SK-N-SH (cell line): Measurements from ENCODE around the gene PAMR1. TPM values are rescaled to one million over a fixed set of nuclear protein-coding genes. Genes with fewer than 3 reads are reported as not detected.

ENCODE experiments used
- CTCF ChIA-PET: fragments of 300-600, 350-600 bp; formaldehyde crosslinking; extraction: SDS; loops from one replicate; lab custom pipeline; 2021; lab: Yijun Ruan, JAX
- POLR2A ChIA-PET: fragments of 350-600 bp; sonication (Branson Sonifier 250); formaldehyde crosslinking; extraction: SDS; loops from one replicate; lab custom pipeline; 2020; ENCODE audit warnings: antibody characterized with exemption, inconsistent platforms; lab: Yijun Ruan, JAX
- DNase-seq: peaks from one replicate; pipeline ENCODE4 v3.0.0; 2012
- H2AFZ ChIP-seq: fragments of 200-600 bp; sonication (generic); 2 replicates; pipeline ENCODE4 v1.8.1; 2016; ENCODE audit warnings: antibody characterized with exemption, mild to moderate bottlenecking, low read depth
- H3F3A ChIP-seq: fragments of 200-600 bp; sonication (generic); replicated peaks from 2 replicates; pipeline ENCODE3; 2016; ENCODE audit warnings: antibody characterized with exemption, mild to moderate bottlenecking; ENCODE audit not compliant: insufficient read depth
- H3K27ac ChIP-seq, 2 experiments: fragments of 200-500 bp in 1 of 2; fragments of 200-600 bp in 1 of 2; sonication (Bioruptor generic) in 1 of 2; sonication (generic), shearing (Covaris generic) in 1 of 2; 2 replicates each; pipeline versions ENCODE4 v1.5.1 to v1.6.1; 2014 to 2016; ENCODE audit warnings: low read depth in 2 of 2, inconsistent platforms in 1 of 2, low read length in 1 of 2, mild to moderate bottlenecking in 1 of 2, mixed read lengths in 1 of 2
- H3K27me3 ChIP-seq: fragments of 200-600 bp; sonication (generic), shearing (Covaris generic); 2 replicates; pipeline ENCODE4 v1.6.1; 2016; ENCODE audit warnings: mixed run types; ENCODE audit not compliant: insufficient read depth
- H3K36me3 ChIP-seq, 2 experiments: fragments of 200-500 bp in 1 of 2; fragments of 200-600 bp in 1 of 2; sonication (Bioruptor generic) in 1 of 2; sonication (generic) in 1 of 2; replicated peaks in 1 of 2; 2 replicates each; pipeline versions ENCODE3 to v1.5.1; 2014 to 2016; ENCODE audit warnings: low read length in 1 of 2, mild to moderate bottlenecking in 1 of 2; ENCODE audit not compliant: insufficient read depth in 2 of 2, control insufficient read depth in 1 of 2
- H3K4me1 ChIP-seq, 2 experiments: fragments of 200-500 bp in 1 of 2; fragments of 200-600 bp in 1 of 2; sonication (Bioruptor generic) in 1 of 2; sonication (generic), shearing (Covaris generic) in 1 of 2; 2 replicates each; pipeline versions ENCODE4 v1.5.1 to v1.6.1; 2014 to 2016; ENCODE audit warnings: low read depth in 1 of 2, low read length in 1 of 2, mixed run types in 1 of 2; ENCODE audit not compliant: insufficient read depth in 2 of 2, control insufficient read depth in 1 of 2
- H3K4me2 ChIP-seq: fragments of 200-600 bp; sonication (generic), shearing (Covaris generic); 2 replicates; pipeline ENCODE4 v1.6.1; 2017; ENCODE audit warnings: mixed run types
- H3K4me3 ChIP-seq, 2 experiments: fragments of 200-500 bp in 1 of 2; fragments of 200-600 bp in 1 of 2; sonication (Bioruptor generic) in 1 of 2; sonication (generic), shearing (Covaris generic) in 1 of 2; 2 replicates each; pipeline versions ENCODE4 v1.5.1 to v1.8.1; 2014 to 2016; ENCODE audit warnings: low read depth in 2 of 2, inconsistent platforms in 1 of 2, low read length in 1 of 2, mild to moderate bottlenecking in 1 of 2, mixed read lengths in 1 of 2, moderate library complexity in 1 of 2
- H3K79me2 ChIP-seq: fragments of 200-600 bp; sonication (generic); 2 replicates; pipeline ENCODE4 v1.8.1; 2017; ENCODE audit warnings: mild to moderate bottlenecking; ENCODE audit not compliant: insufficient read depth
- H3K9ac ChIP-seq: fragments of 200-600 bp; sonication (generic); 2 replicates; pipeline ENCODE4 v1.6.1; 2017; ENCODE audit warnings: mixed run types
- H3K9me2 ChIP-seq: fragments of 200-600 bp; sonication (generic); 2 replicates; pipeline ENCODE4 v1.6.1; 2017; ENCODE audit warnings: mixed run types
- H3K9me3 ChIP-seq: fragments of 200-600 bp; sonication (generic); 2 replicates; pipeline ENCODE4 v1.6.1; 2017; ENCODE audit warnings: mixed run types, mild to moderate bottlenecking, moderate library complexity
- H4K20me1 ChIP-seq: fragments of 200-600 bp; sonication (generic); 2 replicates; pipeline ENCODE4 v1.6.1; 2017; ENCODE audit warnings: mild to moderate bottlenecking, mixed run types; ENCODE audit not compliant: insufficient read depth
- EP300 ChIP-seq, 2 experiments: IDR thresholded peaks; 2 replicates each; pipeline versions ENCODE4 v1.4.0 to v1.6.1; 2012; ENCODE audit warnings: borderline replicate concordance in 1 of 2, low read depth in 1 of 2, low read length in 1 of 2
- EZH2phosphoT487 ChIP-seq: fragments of 200-600 bp; sonication (generic); IDR thresholded peaks from 2 replicates; pipeline ENCODE4 v1.6.1; 2017; ENCODE audit warnings: low read depth, mixed run types, mild to moderate bottlenecking, antibody characterized with exemption, moderate library complexity, borderline replicate concordance
- FOSL2 ChIP-seq: IDR thresholded peaks from 2 replicates; pipeline ENCODE4 v1.4.0; 2012; ENCODE audit warnings: low read depth, mild to moderate bottlenecking, moderate library complexity, borderline replicate concordance
- FOXM1 ChIP-seq: IDR thresholded peaks from 2 replicates; pipeline ENCODE4 v1.4.0; 2012; ENCODE audit warnings: low read depth, mild to moderate bottlenecking
- JUND ChIP-seq: IDR thresholded peaks from 2 replicates; pipeline ENCODE4 v1.4.0; 2012
- PBX3 ChIP-seq: IDR thresholded peaks from 2 replicates; pipeline ENCODE4; 2012
- POLR2AphosphoS5 ChIP-seq: IDR thresholded peaks from 2 replicates; pipeline ENCODE4 v1.6.1; 2012; ENCODE audit warnings: low read depth, low read length
- RXRA ChIP-seq: IDR thresholded peaks from 2 replicates; pipeline ENCODE4 v1.4.0; 2012; ENCODE audit warnings: low read depth, mild to moderate bottlenecking, borderline replicate concordance
- SMC3 ChIP-seq: IDR thresholded peaks from 2 replicates; pipeline ENCODE4 v1.6.1; 2012; ENCODE audit warnings: low read depth, low read length, improper control_type of control experiment
- TCF12 ChIP-seq: IDR thresholded peaks from 2 replicates; pipeline ENCODE4 v1.4.0; 2012
- TEAD4 ChIP-seq: IDR thresholded peaks from 2 replicates; pipeline ENCODE4 v1.4.0; 2012; ENCODE audit warnings: mild to moderate bottlenecking, borderline replicate concordance; ENCODE audit not compliant: insufficient read depth
- WGBS: methylation state at CpG from one replicate; pipeline ENCODE4 v1.1.6; 2017; ENCODE audit warnings: low lambda C conversion rate; 5-methylcytosine and 5-hydroxymethylcytosine counted together
- polyA plus RNA-seq, 3 experiments: library from polyadenylated mRNA; depleted of rRNA; stranded (reverse); fragments of >200 nt; gene quantifications; 2 replicates each; pipeline ENCODE4 v1.2.3, GENCODE V29; 2012
- TF ChIP-seq, protein P1 (sequence below): fragments of 200-600 bp; sonication (generic); IDR thresholded peaks from 2 replicates; pipeline ENCODE4 v1.6.1; 2017; ENCODE audit warnings: antibody characterized with exemption, mild to moderate bottlenecking, moderate library complexity

The PAMR1 gene
- polyA plus RNA-seq, 1 of the 3 experiments (the other 2 are of a cell fraction) = 0.31 TPM

- TF ChIP-seq, protein P1, sequence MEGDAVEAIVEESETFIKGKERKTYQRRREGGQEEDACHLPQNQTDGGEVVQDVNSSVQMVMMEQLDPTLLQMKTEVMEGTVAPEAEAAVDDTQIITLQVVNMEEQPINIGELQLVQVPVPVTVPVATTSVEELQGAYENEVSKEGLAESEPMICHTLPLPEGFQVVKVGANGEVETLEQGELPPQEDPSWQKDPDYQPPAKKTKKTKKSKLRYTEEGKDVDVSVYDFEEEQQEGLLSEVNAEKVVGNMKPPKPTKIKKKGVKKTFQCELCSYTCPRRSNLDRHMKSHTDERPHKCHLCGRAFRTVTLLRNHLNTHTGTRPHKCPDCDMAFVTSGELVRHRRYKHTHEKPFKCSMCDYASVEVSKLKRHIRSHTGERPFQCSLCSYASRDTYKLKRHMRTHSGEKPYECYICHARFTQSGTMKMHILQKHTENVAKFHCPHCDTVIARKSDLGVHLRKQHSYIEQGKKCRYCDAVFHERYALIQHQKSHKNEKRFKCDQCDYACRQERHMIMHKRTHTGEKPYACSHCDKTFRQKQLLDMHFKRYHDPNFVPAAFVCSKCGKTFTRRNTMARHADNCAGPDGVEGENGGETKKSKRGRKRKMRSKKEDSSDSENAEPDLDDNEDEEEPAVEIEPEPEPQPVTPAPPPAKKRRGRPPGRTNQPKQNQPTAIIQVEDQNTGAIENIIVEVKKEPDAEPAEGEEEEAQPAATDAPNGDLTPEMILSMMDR = peak; percentile 65
- TF ChIP-seq TCF12 = no peak
- TF ChIP-seq RXRA = no peak
- TF ChIP-seq SMC3 = peak; percentile 54
- no peak for TF ChIP-seq POLR2AphosphoS5
These were observed 138.1 kb downstream of the PAMR1 start (continued) for GRCh38 chr11:35387111-35387982.

DNA sequence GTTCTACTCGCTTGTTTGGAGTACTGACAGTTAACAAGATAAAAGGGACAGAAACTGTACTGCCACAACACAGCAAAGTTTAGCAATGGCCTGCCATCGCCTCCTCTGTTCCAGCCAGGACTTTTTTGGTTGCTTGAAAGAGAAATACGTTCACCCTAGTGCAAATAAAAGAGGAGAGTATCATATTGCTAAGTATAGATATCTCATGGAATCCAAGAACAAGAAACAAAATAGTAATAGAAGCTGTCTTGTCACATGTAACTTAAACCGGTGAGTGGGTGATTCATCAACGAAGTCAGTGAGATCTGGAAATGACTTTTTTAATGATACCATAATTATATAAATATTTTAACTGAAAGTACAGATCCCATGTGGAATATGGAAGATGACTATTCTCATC is 141.5 kb downstream of the PAMR1 start:
- no peaks in the 10 kb centered on the region for H3K27me3 ChIP-seq
- H3K9ac ChIP-seq = no peak overlapping the region
- H3K36me3 ChIP-seq = no peaks in the 10 kb centered on the region
- no peaks in the 10 kb centered on the region for H3K9me2 ChIP-seq
- H3K4me3 ChIP-seq = no peak overlapping the region
- ChIA-PET POLR2A (no interaction called here), CTCF (interaction anchor here (1.0 to 1.9 kb wide), 2 partner anchors 8 to 78 kb away, joined by 4 to 12 read pairs; no protein-coding TSS in a partner anchor)
- no peaks in the 10 kb centered on the region for H3K4me1 ChIP-seq
- H4K20me1 ChIP-seq = no peaks in the 10 kb centered on the region
- H3K9me3 ChIP-seq = no peaks in the 10 kb centered on the region
- WGBS = 63% methylated on average over 5 of the region's 5 CpGs
- no peak for TF ChIP-seq EZH2phosphoT487
- no peak for TF ChIP-seq EP300 (IDR thresholded peaks at IDR 0.05; ENCODE audit: borderline replicate concordance in 1 of 2, low read depth in 1 of 2, low read length in 1 of 2)
- TF ChIP-seq TCF12 = 0 out of 2 replicates have a peak, but pooled peaks have one; percentile 7
- TF ChIP-seq PBX3 = 0 out of 2 replicates have a peak, but pooled peaks have one; percentile 4
- TF ChIP-seq TEAD4 = no peak
- no peak for TF ChIP-seq FOXM1
- TF ChIP-seq FOSL2 = peak; percentile 15; the same call in 1 of the 2 replicates
- 0 out of 2 replicates have a peak, but pooled peaks have one; percentile 8 for TF ChIP-seq JUND
- DNase-seq = no peak
- H3K4me2 ChIP-seq = no peak overlapping the region
- H3K27ac ChIP-seq = no peak overlapping the region
- no peaks in the 10 kb centered on the region for H3K79me2 ChIP-seq
- H3F3A ChIP-seq = peaks cover 7% of the 10 kb centered on the region
- H2AFZ ChIP-seq = no peak overlapping the region

Other genes starting within 250 kb of the PAMR1 start
- under 0.01 and 0.05 TPM in 2 replicates for gene SLC1A2, start 106.1 kb downstream of the PAMR1 start, polyA plus RNA-seq (2012; rRNA removed)
- 29.8 and 34.5 TPM in 2 replicates for gene FJX1, start 92.8 kb upstream of the PAMR1 start, polyA plus RNA-seq (2012; rRNA removed)
- 34.1 and 45.8 TPM in 2 replicates for gene TRIM44, start 137.2 kb upstream of the PAMR1 start, polyA plus RNA-seq (2012; rRNA removed)